SK-N-SH (cell line): ENCODE results near the gene RPL9. TPM values are rescaled to one million over a fixed set of nuclear protein-coding genes. Genes with fewer than 3 reads are reported as not detected.
"Not testable (repeated sequence)": the region's sequence is repeated elsewhere in the genome, so short reads cannot be mapped to it uniquely, and the experiment has no call there.

Experiments used
- CTCF ChIA-PET: fragments of 300-600, 350-600 bp; formaldehyde crosslinking; extraction: SDS; loops from one replicate; lab custom pipeline; 2021; lab: Yijun Ruan, JAX
- POLR2A ChIA-PET: fragments of 350-600 bp; sonication (Branson Sonifier 250); formaldehyde crosslinking; extraction: SDS; loops from one replicate; lab custom pipeline; 2020; ENCODE audit warnings: antibody characterized with exemption, inconsistent platforms; lab: Yijun Ruan, JAX
- DNase-seq: peaks from one replicate; pipeline ENCODE4 v3.0.0; 2012
- H2AFZ ChIP-seq: fragments of 200-600 bp; sonication (generic); 2 replicates; pipeline ENCODE4 v1.8.1; 2016; ENCODE audit warnings: antibody characterized with exemption, mild to moderate bottlenecking, low read depth
- H3F3A ChIP-seq: fragments of 200-600 bp; sonication (generic); replicated peaks from 2 replicates; pipeline ENCODE3; 2016; ENCODE audit warnings: antibody characterized with exemption, mild to moderate bottlenecking; ENCODE audit not compliant: insufficient read depth
- H3K27ac ChIP-seq, 2 experiments: fragments of 200-500 bp in 1 of 2; fragments of 200-600 bp in 1 of 2; sonication (Bioruptor generic) in 1 of 2; sonication (generic), shearing (Covaris generic) in 1 of 2; 2 replicates each; pipeline versions ENCODE4 v1.5.1 to v1.6.1; 2014 to 2016; ENCODE audit warnings: low read depth in 2 of 2, inconsistent platforms in 1 of 2, low read length in 1 of 2, mild to moderate bottlenecking in 1 of 2, mixed read lengths in 1 of 2
- H3K27me3 ChIP-seq: fragments of 200-600 bp; sonication (generic), shearing (Covaris generic); 2 replicates; pipeline ENCODE4 v1.6.1; 2016; ENCODE audit warnings: mixed run types; ENCODE audit not compliant: insufficient read depth
- H3K36me3 ChIP-seq, 2 experiments: fragments of 200-500 bp in 1 of 2; fragments of 200-600 bp in 1 of 2; sonication (Bioruptor generic) in 1 of 2; sonication (generic) in 1 of 2; replicated peaks in 1 of 2; 2 replicates each; pipeline versions ENCODE3 to v1.5.1; 2014 to 2016; ENCODE audit warnings: low read length in 1 of 2, mild to moderate bottlenecking in 1 of 2; ENCODE audit not compliant: insufficient read depth in 2 of 2, control insufficient read depth in 1 of 2
- H3K4me1 ChIP-seq, 2 experiments: fragments of 200-500 bp in 1 of 2; fragments of 200-600 bp in 1 of 2; sonication (Bioruptor generic) in 1 of 2; sonication (generic), shearing (Covaris generic) in 1 of 2; 2 replicates each; pipeline versions ENCODE4 v1.5.1 to v1.6.1; 2014 to 2016; ENCODE audit warnings: low read depth in 1 of 2, low read length in 1 of 2, mixed run types in 1 of 2; ENCODE audit not compliant: insufficient read depth in 2 of 2, control insufficient read depth in 1 of 2
- H3K4me2 ChIP-seq: fragments of 200-600 bp; sonication (generic), shearing (Covaris generic); 2 replicates; pipeline ENCODE4 v1.6.1; 2017; ENCODE audit warnings: mixed run types
- H3K4me3 ChIP-seq, 2 experiments: fragments of 200-500 bp in 1 of 2; fragments of 200-600 bp in 1 of 2; sonication (Bioruptor generic) in 1 of 2; sonication (generic), shearing (Covaris generic) in 1 of 2; 2 replicates each; pipeline versions ENCODE4 v1.5.1 to v1.8.1; 2014 to 2016; ENCODE audit warnings: low read depth in 2 of 2, inconsistent platforms in 1 of 2, low read length in 1 of 2, mild to moderate bottlenecking in 1 of 2, mixed read lengths in 1 of 2, moderate library complexity in 1 of 2
- H3K79me2 ChIP-seq: fragments of 200-600 bp; sonication (generic); 2 replicates; pipeline ENCODE4 v1.8.1; 2017; ENCODE audit warnings: mild to moderate bottlenecking; ENCODE audit not compliant: insufficient read depth
- H3K9ac ChIP-seq: fragments of 200-600 bp; sonication (generic); 2 replicates; pipeline ENCODE4 v1.6.1; 2017; ENCODE audit warnings: mixed run types
- H3K9me2 ChIP-seq: fragments of 200-600 bp; sonication (generic); 2 replicates; pipeline ENCODE4 v1.6.1; 2017; ENCODE audit warnings: mixed run types
- H3K9me3 ChIP-seq: fragments of 200-600 bp; sonication (generic); 2 replicates; pipeline ENCODE4 v1.6.1; 2017; ENCODE audit warnings: mixed run types, mild to moderate bottlenecking, moderate library complexity
- H4K20me1 ChIP-seq: fragments of 200-600 bp; sonication (generic); 2 replicates; pipeline ENCODE4 v1.6.1; 2017; ENCODE audit warnings: mild to moderate bottlenecking, mixed run types; ENCODE audit not compliant: insufficient read depth
- ELF1 ChIP-seq: IDR thresholded peaks from 2 replicates; pipeline ENCODE4 v1.4.0; 2012
- FOXJ3 ChIP-seq: sonication (generic); formaldehyde crosslinking; IDR thresholded peaks from 2 replicates; pipeline ENCODE4 v1.5.1; 2020; ENCODE audit warnings: mild to moderate bottlenecking, missing genetic modification reagents
- GATA2 ChIP-seq: sonication (generic); formaldehyde crosslinking; IDR thresholded peaks from 2 replicates; pipeline ENCODE4 v1.5.0; 2020; ENCODE audit warnings: mild to moderate bottlenecking, missing genetic modification reagents
- MEF2A ChIP-seq: IDR thresholded peaks from 2 replicates; pipeline ENCODE4 v1.4.0; 2012; ENCODE audit warnings: low read depth, borderline replicate concordance
- MXI1 ChIP-seq: IDR thresholded peaks from 2 replicates; pipeline ENCODE4 v1.6.1; 2012; ENCODE audit warnings: mild to moderate bottlenecking, low read depth, low read length, improper control_type of control experiment
- NFIC ChIP-seq: IDR thresholded peaks from 2 replicates; pipeline ENCODE4 v1.4.0; 2012; ENCODE audit warnings: borderline replicate concordance
- POLR2AphosphoS5 ChIP-seq: IDR thresholded peaks from 2 replicates; pipeline ENCODE4 v1.6.1; 2012; ENCODE audit warnings: low read depth, low read length
- RCOR1 ChIP-seq: fragments of 150-350 bp; IDR thresholded peaks from 2 replicates; pipeline ENCODE4 v1.6.1; 2017; ENCODE audit warnings: antibody characterized with exemption, low read length
- RFX5 ChIP-seq: IDR thresholded peaks from 2 replicates; pipeline ENCODE4 v1.6.1; 2012; ENCODE audit warnings: mild to moderate bottlenecking, improper control_type of control experiment, low read length
- RXRA ChIP-seq: IDR thresholded peaks from 2 replicates; pipeline ENCODE4 v1.4.0; 2012; ENCODE audit warnings: low read depth, mild to moderate bottlenecking, borderline replicate concordance
- SIN3A ChIP-seq: IDR thresholded peaks from 2 replicates; pipeline ENCODE4 v1.6.1; 2012; ENCODE audit warnings: low read depth, mild to moderate bottlenecking, low read length, moderate library complexity, borderline replicate concordance
- TCF12 ChIP-seq: IDR thresholded peaks from 2 replicates; pipeline ENCODE4 v1.4.0; 2012
- YY1 ChIP-seq: IDR thresholded peaks from 2 replicates; pipeline ENCODE4 v1.4.0; 2012; ENCODE audit warnings: low read depth, mild to moderate bottlenecking
- WGBS: methylation state at CpG from one replicate; pipeline ENCODE4 v1.1.6; 2017; ENCODE audit warnings: low lambda C conversion rate; 5-methylcytosine and 5-hydroxymethylcytosine counted together
- polyA plus RNA-seq, 3 experiments: library from polyadenylated mRNA; depleted of rRNA; stranded (reverse); fragments of >200 nt; gene quantifications; 2 replicates each; pipeline ENCODE4 v1.2.3, GENCODE V29; 2012
- TF ChIP-seq, protein P1 (sequence below): IDR thresholded peaks from 2 replicates; pipeline ENCODE4; 2012
- TF ChIP-seq, protein P2 (sequence below): IDR thresholded peaks from 2 replicates; pipeline ENCODE4 v1.4.0; 2012; ENCODE audit warnings: low read depth, borderline replicate concordance
- TF ChIP-seq, protein P3 (sequence below): IDR thresholded peaks from 2 replicates; pipeline ENCODE4 v1.4.0; 2012; ENCODE audit warnings: low read depth
- TF ChIP-seq, protein P4 (sequence below): fragments of 150-350 bp; IDR thresholded peaks from 2 replicates; pipeline ENCODE4 v1.6.1; 2016; ENCODE audit warnings: mild to moderate bottlenecking, low read depth, low read length

The RPL9 gene
- polyA plus RNA-seq, 1 of the 3 experiments (the other 2 are of a cell fraction): 1,564 TPM

DNA sequence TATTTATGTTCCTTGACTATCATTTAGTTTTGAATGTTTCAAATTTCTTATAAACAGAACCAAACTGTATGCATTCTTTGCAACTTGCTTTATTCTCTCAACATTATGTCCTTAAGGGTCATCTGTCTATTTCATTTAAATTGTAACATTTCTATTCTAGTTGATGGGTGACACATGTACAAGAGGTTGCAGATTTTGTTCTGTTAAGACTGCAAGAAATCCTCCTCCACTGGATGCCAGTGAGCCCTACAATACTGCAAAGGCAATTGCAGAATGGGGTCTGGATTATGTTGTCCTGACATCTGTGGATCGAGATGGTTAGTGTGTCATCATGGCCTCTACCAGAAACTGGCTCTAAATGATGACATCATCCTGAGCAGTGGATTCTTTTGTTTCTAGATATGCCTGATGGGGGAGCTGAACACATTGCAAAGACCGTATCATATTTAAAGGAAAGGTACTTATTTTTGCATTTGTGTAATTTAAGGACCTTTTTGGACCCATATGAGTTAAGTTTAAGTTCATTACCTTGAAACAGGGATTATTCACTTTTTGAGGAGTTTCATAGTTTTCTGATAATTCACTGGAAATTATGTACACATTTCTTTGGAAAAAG lies 6.3 kb upstream of the RPL9 start (continued):
- TF ChIP-seq, protein P1, sequence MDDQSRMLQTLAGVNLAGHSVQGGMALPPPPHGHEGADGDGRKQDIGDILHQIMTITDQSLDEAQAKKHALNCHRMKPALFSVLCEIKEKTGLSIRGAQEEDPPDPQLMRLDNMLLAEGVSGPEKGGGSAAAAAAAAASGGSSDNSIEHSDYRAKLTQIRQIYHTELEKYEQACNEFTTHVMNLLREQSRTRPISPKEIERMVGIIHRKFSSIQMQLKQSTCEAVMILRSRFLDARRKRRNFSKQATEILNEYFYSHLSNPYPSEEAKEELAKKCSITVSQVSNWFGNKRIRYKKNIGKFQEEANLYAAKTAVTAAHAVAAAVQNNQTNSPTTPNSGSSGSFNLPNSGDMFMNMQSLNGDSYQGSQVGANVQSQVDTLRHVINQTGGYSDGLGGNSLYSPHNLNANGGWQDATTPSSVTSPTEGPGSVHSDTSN: peak; percentile 94
- 0 out of 2 replicates have a peak, but pooled peaks have one; percentile 13 for TF ChIP-seq NFIC
- TF ChIP-seq GATA2 (CRISPR knock-in tag): 0 out of 2 replicates have a peak, but pooled peaks have one; percentile 26
- peak; percentile 83; the same call in 1 of the 2 replicates for TF ChIP-seq YY1
- no peak for TF ChIP-seq ELF1
- TF ChIP-seq, protein P2, sequence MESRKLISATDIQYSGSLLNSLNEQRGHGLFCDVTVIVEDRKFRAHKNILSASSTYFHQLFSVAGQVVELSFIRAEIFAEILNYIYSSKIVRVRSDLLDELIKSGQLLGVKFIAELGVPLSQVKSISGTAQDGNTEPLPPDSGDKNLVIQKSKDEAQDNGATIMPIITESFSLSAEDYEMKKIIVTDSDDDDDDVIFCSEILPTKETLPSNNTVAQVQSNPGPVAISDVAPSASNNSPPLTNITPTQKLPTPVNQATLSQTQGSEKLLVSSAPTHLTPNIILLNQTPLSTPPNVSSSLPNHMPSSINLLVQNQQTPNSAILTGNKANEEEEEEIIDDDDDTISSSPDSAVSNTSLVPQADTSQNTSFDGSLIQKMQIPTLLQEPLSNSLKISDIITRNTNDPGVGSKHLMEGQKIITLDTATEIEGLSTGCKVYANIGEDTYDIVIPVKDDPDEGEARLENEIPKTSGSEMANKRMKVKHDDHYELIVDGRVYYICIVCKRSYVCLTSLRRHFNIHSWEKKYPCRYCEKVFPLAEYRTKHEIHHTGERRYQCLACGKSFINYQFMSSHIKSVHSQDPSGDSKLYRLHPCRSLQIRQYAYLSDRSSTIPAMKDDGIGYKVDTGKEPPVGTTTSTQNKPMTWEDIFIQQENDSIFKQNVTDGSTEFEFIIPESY: no peak
- peak; percentile 97 for TF ChIP-seq TCF12
- TF ChIP-seq, protein P3, sequence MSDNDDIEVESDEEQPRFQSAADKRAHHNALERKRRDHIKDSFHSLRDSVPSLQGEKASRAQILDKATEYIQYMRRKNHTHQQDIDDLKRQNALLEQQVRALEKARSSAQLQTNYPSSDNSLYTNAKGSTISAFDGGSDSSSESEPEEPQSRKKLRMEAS: peak; percentile 68; the same call in 1 of the 2 replicates
- peak; percentile 74 for TF ChIP-seq RCOR1
- no peak for TF ChIP-seq FOXJ3
- peak; percentile 90 for TF ChIP-seq POLR2AphosphoS5
- TF ChIP-seq MXI1: peak; percentile 47; the same call in 1 of the 2 replicates
- TF ChIP-seq SIN3A: peak; percentile 56; the same call in 1 of the 2 replicates
- TF ChIP-seq RXRA: no peak
- TF ChIP-seq, protein P4, sequence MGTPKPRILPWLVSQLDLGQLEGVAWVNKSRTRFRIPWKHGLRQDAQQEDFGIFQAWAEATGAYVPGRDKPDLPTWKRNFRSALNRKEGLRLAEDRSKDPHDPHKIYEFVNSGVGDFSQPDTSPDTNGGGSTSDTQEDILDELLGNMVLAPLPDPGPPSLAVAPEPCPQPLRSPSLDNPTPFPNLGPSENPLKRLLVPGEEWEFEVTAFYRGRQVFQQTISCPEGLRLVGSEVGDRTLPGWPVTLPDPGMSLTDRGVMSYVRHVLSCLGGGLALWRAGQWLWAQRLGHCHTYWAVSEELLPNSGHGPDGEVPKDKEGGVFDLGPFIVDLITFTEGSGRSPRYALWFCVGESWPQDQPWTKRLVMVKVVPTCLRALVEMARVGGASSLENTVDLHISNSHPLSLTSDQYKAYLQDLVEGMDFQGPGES: no peak
- no peak for TF ChIP-seq RFX5
- TF ChIP-seq MEF2A: no peak

DNA sequence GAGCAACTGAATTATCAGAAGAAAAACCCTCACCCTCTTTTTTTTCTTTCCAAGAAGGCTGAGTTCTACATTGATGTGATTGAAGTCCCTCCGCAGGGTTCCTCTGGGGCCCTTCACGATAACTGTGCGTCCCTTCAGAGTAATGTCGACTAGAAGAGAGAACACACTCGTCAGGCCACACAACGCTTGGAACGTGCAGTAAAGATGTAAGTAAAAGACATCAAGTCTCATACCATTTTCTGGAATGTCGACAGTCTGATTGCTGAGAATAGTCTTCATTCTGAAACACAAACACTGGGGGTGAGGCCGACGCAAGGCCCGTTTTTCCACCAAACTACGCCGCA lies 589 bp downstream of the RPL9 start:
- ChIA-PET POLR2A (interaction anchor here (1.4 to 1.5 kb wide), 2 partner anchors 9 to 598 kb away, joined by 5 to 7 read pairs; partner anchors contain the start of gene N4BP2), CTCF (interaction anchor here (1.1 to 5.8 kb wide), 4 partner anchors 11 to 555 kb away, joined by 3 to 23 read pairs (median 4); partner anchors contain the start of gene PDS5A)
- not testable (repeated sequence) for H2AFZ ChIP-seq, H3K9me3 ChIP-seq, DNase-seq, H3K27me3 ChIP-seq, H3K9me2 ChIP-seq
- Histone ChIP-seq H3K9ac (peak overlapping the region; percentile 95), H3F3A (peaks cover 57% of the 10 kb centered on the region), H3K27ac (peak overlapping the region; percentile 84 to 96), H3K4me3 (peak overlapping the region; percentile 97 to 99), H3K4me2 (peak overlapping the region; percentile 98), H3K79me2 (peaks cover 57% of the 10 kb centered on the region), H3K4me1 (peaks cover 11 to 12% of the 10 kb centered on the region in 2 experiments; a peak in 3 of 4 replicates), H3K36me3 (peaks cover 53 to 55% of the 10 kb centered on the region in 2 experiments), H4K20me1 (peaks cover 42% of the 10 kb centered on the region)
- WGBS: under 1% methylated on average over 13 of the region's 13 CpGs
